Activated CD4-positive, alpha-beta T cell treated with anti-CD3 and anti-CD28 coated beads, Interleukin-2, amount 50 U/mL, for 4 hours (primary cell): ENCODE data around the gene KSR2.

Source experiments
- DNase-seq, 2 experiments: peaks; one replicate each; pipeline ENCODE4 v3.0.0-alpha.2; 2020

The KSR2 gene

DNA sequence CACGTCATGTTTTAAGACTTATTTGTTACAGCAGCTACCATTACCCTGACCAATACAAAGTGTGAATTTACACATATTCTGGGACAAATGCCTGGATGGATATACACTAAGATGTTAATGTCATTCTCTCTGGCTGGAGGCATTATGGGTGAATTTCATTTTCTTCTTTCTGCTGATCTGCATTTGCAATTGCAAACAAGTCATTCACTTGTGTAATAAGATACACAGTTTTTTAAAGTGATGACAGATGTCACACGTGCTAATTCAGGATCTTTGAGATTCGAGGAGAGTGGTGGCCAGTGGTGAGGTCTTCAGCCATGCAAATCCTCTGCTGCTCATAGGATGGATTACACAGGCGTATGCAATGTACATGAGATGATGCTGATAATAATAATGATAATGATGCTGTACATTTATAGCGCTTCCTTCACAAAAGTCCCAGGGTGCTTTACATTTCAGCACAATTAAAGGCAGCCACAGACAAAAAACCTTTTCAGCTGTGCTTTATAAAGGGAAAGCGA, 451.5 kb downstream of the KSR2 start:
- no peak for DNase-seq

GRCh38 chr12:117516034-117516433, 452.8 kb downstream of the KSR2 start:
- DNase-seq = no peak

GRCh38 chr12:117514016-117514415, 454.8 kb downstream of the KSR2 start:
- DNase-seq = no peak

- no peak for DNase-seq
These were observed 455.4 kb downstream of the KSR2 start for GRCh38 chr12:117513353-117513752.

DNA sequence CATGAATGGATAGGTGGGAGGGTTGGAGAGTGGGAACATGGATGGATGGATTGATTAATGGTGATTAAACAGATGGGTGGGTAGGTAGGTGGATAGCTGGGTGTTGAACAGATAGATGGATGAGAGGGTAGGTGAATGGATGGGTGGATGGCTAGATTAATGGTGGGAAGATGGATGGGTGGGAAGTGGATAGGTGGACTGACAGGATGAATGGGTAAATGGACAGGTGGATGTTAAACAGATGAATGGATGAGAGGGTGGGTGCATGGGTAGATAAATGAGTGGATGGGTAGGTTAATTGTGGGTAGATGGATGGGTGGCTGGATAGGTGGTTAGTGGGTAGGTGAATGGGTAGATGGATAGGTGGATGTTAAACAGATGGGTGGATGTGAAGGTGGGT, 460.3 kb downstream of the KSR2 start:
- no peak for DNase-seq

- no peak for DNase-seq
These were observed 461.2 kb downstream of the KSR2 start for GRCh38 chr12:117507548-117507947.

DNA sequence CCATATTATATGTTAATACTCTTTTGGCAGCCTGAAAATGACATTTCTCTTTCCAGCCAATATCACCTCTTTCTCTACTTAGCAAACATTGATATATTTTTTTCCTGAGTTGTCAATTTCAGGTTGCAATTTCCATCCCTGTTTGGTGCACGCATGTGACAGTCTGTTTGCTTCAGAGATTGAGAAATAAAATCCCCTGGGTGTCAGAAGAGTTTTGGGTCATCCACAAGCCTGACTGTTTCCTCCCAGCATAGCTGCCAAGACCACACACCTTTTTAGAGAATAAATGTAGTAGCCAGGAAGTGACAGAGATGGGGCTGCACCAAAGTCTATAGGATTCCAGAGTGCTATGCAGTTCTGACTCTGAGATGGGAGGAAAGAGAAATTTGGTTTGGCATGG, 462.5 kb downstream of the KSR2 start:
- no peak for DNase-seq

DNA sequence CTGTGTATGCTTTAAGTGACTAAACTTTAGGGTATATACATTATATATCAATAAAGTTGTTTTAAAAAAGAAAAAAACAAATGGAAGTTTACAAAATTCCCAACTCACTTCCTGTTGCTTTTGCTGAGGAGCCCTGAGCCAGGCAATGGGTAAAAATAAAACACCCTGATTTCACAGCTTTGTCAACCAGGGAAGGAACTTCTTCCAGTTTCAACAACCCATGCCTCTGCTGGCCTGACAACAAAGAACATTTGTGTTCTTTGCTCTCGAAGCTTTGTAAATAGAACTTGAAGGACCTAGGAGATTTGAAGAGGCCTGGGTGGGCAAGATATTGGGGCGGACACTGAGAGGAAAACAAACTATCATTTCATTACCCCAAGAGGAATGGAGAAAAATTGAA, 466.2 kb downstream of the KSR2 start:
- no peak for DNase-seq

- no peak for DNase-seq
These were observed 466.6 kb downstream of the KSR2 start for GRCh38 chr12:117502233-117502632.

- DNase-seq = no peak
These were observed 467.5 kb downstream of the KSR2 start for GRCh38 chr12:117501076-117501869.

DNA sequence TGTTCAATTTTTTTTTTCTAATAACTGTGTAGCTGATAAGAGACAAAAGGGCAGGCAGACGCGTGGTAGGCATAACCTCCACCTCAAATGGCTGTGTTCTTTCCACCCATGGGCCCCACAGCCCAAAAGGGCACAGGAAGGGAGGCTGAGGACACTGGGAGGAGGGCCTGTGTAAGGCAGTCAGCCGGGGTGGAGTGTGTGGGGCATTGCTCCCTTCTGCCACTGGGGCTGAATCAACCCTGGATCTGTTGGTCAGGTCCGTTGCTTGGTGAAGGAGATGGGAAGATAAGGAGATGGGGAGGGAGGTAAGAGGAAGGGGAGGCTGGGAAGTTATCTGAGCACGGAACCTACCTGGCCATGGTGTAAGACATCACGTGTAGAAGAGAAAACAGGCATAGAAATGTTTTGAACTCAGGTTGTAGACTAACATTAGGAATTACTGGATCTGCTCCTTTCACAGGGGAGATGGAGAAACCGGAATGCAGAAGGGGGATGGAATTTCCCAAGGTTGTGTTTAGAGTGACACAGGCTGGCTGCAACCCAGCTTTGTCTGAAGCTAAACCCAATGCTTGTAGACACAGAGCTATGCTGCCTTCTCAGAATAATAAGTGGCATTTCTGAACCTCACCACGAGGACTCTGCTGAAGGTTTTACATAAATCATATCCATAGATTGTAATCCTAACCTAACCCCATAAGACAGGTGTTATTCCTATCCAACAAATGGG, 468.9 kb downstream of the KSR2 start:
- no peak for DNase-seq

GRCh38 chr12:117498880-117499279, 469.9 kb downstream of the KSR2 start:
- DNase-seq = no peak

DNA sequence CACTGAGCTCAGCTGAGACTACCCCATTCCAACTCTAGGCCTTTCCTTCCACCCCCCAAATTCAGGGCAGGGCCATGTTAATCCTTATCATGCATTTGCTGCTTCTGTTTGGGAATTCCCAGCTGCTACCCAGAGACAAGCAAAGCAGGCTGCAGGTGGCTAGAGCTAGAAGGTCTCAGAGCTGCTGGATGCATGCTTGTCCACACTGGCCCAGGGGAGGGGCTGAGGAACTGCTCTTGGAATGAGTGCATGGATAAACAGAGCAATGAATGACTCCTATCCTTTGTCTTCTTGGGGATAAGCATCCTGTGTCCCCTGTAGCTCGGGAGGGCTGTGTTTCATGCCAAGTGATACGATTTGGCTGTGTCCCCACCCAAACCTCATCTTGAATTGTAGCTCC, 470.5 kb downstream of the KSR2 start:
- DNase-seq = no peak

- DNase-seq = no peak
These were observed 471.4 kb downstream of the KSR2 start for GRCh38 chr12:117497407-117497806.

DNA sequence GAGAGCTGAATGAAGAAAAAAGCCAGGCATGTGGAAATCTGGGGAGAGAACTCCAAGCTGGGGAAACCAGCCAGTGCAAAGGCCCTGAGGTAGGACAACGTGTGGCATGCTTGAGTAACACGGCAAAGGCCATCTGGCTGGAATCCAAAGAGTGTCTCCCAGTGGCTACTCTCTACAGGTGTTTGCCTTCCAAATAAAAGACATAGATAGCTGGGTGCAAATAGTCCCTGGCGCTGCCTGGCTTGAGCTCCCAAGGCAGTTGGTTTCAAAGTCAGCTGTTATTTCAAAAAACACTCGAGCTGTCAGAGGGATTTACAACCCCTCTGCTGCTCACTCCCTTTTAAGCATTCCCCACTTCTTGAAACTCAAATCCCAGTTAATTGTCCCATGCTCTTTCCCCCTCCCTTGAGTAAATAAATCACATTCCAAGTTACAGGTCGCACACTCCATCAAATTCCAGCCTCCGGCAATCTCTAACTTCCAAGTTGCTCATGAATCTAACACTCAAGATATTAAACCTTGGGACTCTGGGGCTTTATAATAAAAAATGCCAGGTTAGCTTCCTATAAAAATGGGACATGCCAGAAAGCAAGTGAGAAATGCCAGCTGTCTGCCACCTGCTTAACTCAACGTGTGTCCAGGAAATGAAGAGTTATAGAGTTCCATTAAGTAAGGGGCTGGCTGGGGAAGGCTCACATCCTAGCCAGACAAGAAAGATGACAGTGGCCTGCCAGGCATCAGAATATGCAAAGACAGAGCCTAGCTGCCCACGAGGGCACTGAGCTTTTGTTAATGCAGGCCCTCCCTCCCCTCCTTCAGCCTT, 473.7 kb downstream of the KSR2 start:
- no peak for DNase-seq

DNA sequence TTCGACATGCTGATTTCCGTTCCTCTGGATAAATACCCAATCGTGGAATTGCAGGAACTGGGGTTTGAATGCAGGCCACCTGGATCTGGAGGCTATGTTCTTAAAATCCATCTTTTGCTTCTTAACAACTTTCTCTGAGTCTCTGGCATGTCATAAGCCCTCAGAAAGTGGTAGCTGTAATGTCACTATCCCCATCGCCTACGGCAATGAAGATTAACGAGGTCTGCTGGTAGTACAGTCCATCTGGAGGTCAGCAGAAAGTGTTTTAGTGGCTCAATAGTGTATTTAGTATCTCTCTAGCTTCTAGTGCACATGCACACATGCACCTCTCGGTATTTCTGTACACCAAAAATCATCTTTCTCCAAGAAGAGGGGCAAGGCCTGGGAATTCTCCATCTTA, 477.1 kb downstream of the KSR2 start:
- no peak for DNase-seq

DNA sequence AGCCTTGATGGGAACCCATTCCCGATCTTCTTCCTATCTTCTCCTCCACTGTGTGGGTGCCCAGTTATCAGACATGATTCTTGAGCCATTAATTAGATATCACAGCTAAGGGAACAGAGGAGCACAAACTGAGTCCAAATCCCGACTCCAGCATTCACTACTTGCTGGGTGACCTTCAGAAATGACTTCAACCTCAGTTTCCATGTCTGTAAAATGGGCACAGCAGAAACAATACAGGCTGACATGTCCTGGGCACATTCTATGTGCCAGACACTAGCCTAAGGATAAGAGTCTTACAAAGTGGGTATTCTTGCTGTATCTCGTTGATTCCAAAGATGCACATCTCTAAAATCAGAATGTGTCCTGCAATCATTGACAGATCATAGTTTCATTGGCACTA, 478.7 kb downstream of the KSR2 start:
- no peak for DNase-seq

- DNase-seq = no peak
These were observed 479.1 kb downstream of the KSR2 start for GRCh38 chr12:117489671-117490070.

DNA sequence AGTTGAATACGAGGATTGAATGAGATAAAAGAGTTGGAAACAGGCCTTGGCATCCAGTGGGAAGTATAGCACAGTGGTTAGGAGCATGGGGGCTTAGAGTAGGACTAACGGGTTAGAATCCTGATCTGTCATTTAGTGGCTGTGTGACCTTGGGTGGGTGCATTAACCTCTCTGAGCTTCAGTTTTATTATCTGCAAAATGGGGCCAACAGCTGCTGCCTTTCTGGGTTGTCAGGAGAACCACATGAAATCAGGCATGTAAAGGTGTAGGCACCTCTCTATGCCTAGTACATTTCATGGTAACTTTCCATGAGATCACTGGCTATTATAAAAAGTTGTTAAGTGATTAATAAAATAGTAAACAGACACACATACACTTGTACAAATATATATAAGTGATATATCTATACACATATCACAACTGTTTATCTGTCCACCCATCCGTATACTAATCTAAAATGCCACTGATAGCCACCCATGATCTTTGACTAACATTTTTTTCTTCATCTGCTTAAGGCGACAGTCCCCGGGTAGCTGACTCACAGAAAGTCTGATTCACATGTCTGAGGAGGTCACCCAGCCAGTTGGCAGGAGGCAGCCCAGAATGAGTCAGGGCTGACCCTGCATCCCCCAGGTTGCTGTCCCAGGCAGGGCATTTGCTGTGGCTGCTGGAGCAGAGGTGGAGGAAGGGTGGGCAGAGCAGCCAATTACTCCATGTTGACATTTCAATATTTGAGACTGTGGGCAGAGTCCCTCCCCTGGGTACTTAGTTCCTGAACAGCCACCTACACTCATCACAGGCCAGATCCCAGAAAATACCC, 481.7 kb downstream of the KSR2 start:
- no peak for DNase-seq

DNA sequence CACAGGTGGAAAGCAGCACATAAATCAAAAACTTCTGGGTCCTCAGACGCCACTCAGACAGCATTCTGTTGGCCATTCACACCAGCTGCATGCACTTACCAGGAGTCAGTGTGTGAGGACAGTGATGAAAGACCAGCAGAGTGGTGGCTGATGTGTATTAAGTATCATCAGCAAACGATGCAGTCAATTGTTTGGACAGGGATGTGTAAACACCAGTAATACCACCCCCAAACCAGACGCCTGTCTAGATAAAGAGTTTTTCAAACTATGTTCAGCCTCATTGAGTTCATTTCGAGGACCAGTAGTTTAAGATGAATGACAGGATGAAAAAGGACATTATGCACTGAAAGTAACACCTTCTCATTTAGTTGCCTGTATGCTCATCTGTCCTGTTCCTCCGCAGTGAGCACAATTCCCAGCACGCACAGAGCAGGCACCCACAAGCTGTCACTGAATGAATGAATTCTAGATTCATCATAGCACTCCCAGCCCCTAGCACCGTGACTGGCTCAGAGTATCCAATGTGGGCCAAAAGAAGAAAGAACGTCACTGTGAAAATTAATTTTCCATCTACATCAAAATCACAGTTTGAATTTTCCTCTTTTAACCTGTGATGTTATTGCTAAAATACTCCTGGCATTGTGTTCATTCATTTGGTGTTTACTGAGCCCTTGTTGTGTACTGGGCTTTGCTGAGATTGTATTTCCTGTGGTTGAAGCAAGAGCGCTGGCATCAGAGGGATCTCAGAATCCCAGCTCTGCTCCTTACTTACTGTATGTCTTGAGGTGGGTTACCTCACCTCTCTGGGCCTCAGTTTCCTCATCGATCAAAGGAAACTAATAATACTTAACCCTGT, 482.6 kb downstream of the KSR2 start:
- DNase-seq = no peak

- DNase-seq = no peak
These were observed 483.9 kb downstream of the KSR2 start for GRCh38 chr12:117484901-117485300.

- no peak for DNase-seq
These were observed 485.3 kb downstream of the KSR2 start for GRCh38 chr12:117483501-117483900.
